A204.1 (cell line): Measurements from ENCODE around the gene WDR5.

Experiments used
- FAIRE-seq: peaks from 2 replicates; lab custom pipeline; 2012; peaks lifted over from hg19 to GRCh38; lab: Jason Lieb, UNC

Gene WDR5

GRCh38 chr9:134189470-134190231 lies 53.8 kb downstream of the WDR5 start:
- FAIRE-seq = no peak

- no peak for FAIRE-seq
Measured at GRCh38 chr9:134190232-134191121, 54.6 kb downstream of the WDR5 start.

- no peak for FAIRE-seq
Measured at GRCh38 chr9:134191455-134192209, 55.8 kb downstream of the WDR5 start.

GRCh38 chr9:134192311-134192950 lies 56.5 kb downstream of the WDR5 start:
- no peak for FAIRE-seq

GRCh38 chr9:134192951-134193731 lies 57.3 kb downstream of the WDR5 start:
- no peak for FAIRE-seq

- no peak for FAIRE-seq
Measured at GRCh38 chr9:134193912-134194535, 58.1 kb downstream of the WDR5 start.

GRCh38 chr9:134195558-134195957 lies 59.7 kb downstream of the WDR5 start:
- FAIRE-seq = no peak

- FAIRE-seq = no peak
Measured at GRCh38 chr9:134196911-134197310, 61.0 kb downstream of the WDR5 start.

GRCh38 chr9:134198791-134199190 lies 62.9 kb downstream of the WDR5 start:
- FAIRE-seq = no peak

GRCh38 chr9:134200730-134201129 lies 64.8 kb downstream of the WDR5 start:
- no peak for FAIRE-seq

- FAIRE-seq = no peak
Measured at GRCh38 chr9:134203224-134203623, 67.3 kb downstream of the WDR5 start.

GRCh38 chr9:134204041-134204440 lies 68.2 kb downstream of the WDR5 start:
- no peak for FAIRE-seq

- no peak for FAIRE-seq
Measured at GRCh38 chr9:134204991-134205578, 69.2 kb downstream of the WDR5 start.

- FAIRE-seq = no peak
Measured at GRCh38 chr9:134205672-134206310, 69.9 kb downstream of the WDR5 start.

- no peak for FAIRE-seq
Measured at GRCh38 chr9:134206311-134207300, 70.7 kb downstream of the WDR5 start.

GRCh38 chr9:134208310-134208841 lies 72.5 kb downstream of the WDR5 start:
- FAIRE-seq = no peak

- no peak for FAIRE-seq
Measured at GRCh38 chr9:134208981-134209725, 73.3 kb downstream of the WDR5 start.
